Activated naive CD8-positive, alpha-beta T cell treated with anti-CD3 and anti-CD28 coated beads, Interleukin-2, amount 10 ng/mL, durations not matched to agents 7 days and 5 days (primary cell): ENCODE measurements around the gene ATP2B1. TPM values are rescaled to one million over a fixed set of nuclear protein-coding genes. Genes with fewer than 3 reads are reported as not detected.
A peak's percentile ranks its signal among the peaks of the same experiment; 100 is the strongest.
"Not testable (repeated sequence)": the region's sequence is repeated elsewhere in the genome, so short reads cannot be mapped to it uniquely, and the experiment has no call there.

Experiments
- ATAC-seq: fragments of 150-1000 bp; cut with Tn5 transposase; one replicate; pipeline ENCODE4 v1.10.0; 2021; ENCODE audit warnings: low read depth, moderate library complexity
- POLR2A ChIA-PET: fragments of 350-600 bp; sonication (Branson Sonifier 250); formaldehyde crosslinking; loops from one replicate; lab custom pipeline; 2021; ENCODE audit warnings: antibody characterized with exemption; lab: Charles Lee
- DNase-seq: peaks from one replicate; pipeline ENCODE4 v3.0.0; 2021
- H3K27ac Mint-ChIP-seq: one replicate; pipeline ENCODE4 v1.8.0; 2022; ENCODE audit warnings: mild to moderate bottlenecking, mixed read lengths
- H3K27me3 Mint-ChIP-seq: one replicate; pipeline ENCODE4 v1.8.0; 2022; ENCODE audit warnings: mild to moderate bottlenecking, moderate library complexity, mixed read lengths
- H3K36me3 Mint-ChIP-seq: one replicate; pipeline ENCODE4 v1.8.0; 2021; ENCODE audit warnings: mild to moderate bottlenecking, mixed read lengths
- H3K4me1 Mint-ChIP-seq: one replicate; pipeline ENCODE4 v1.8.0; 2021; ENCODE audit warnings: mixed read lengths
- H3K4me3 Mint-ChIP-seq: one replicate; pipeline ENCODE4 v1.8.0; 2022; ENCODE audit warnings: mild to moderate bottlenecking, moderate library complexity, mixed read lengths
- H3K9me3 Mint-ChIP-seq: one replicate; pipeline ENCODE4 v1.8.0; 2021; ENCODE audit warnings: mixed read lengths
- total RNA-seq, 2 experiments: library from RNA; stranded (reverse); gene quantifications; one replicate each; pipeline ENCODE4 v1.2.3, GENCODE V29; 2021

ATP2B1 gene
- total RNA-seq, 2 experiments from 2014 or later = 36.7 to 38.9 TPM

DNA sequence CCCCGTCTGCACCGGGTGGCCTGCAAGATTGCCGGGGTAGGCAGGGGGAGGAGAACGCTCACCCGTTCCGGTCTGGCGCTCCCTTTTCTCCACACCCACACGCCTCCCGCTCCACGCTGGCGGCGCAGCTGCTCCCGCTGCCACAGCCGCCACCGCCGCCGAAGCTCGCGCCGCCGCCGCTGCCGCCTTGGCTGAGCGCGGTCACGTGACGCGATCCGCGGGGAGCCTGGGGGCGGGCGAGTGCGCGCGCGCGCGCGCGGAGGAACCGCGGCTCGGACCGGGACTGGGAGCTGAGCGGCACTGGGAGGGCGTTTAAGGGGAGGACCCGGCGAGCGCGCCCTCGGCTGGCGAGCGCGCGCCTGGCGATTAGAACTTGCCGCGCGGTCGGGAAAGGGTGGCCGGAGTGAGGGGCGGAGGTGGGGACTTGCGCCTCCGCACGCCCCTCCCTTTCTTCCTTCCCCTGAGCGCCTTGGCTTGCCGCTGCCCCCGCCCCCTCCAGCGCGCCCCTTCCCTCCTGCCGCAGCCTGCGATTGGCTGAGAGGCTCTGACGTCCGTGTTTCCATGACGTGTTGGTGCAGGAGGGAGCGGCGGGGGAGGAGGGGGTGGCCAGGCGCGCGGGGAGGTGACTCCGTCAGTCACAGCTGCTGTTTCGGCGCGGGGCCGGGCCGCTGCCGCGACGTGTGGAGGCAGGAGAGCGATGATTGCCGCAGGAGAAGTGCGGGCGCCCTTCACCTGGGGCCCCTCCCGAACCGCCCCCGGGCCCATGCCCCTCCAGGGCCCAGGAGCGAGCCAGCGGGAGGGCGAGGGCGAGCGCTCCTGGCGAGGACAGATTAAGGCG is 738 bp upstream of the ATP2B1 start:
- Mint-ChIP-seq H3K4me1 (peaks cover 21% of the 10 kb centered on the region), H3K36me3 (peaks cover 1% of the 10 kb centered on the region), H3K4me3 (peak overlapping the region; percentile 83), H3K9me3 (no peaks in the 10 kb centered on the region), H3K27ac (peak overlapping the region; percentile 83), H3K27me3 (peaks cover 13% of the 10 kb centered on the region)
- DNase-seq = peak; percentile 97
- POLR2A ChIA-PET = interaction anchor here (0.6 to 2.7 kb wide), 23 partner anchors 9 to 670 kb away, joined by 3 to 28 read pairs (median 4); partner anchors contain the start of genes DUSP6 and POC1B
- ATAC-seq = peak; percentile 80

DNA sequence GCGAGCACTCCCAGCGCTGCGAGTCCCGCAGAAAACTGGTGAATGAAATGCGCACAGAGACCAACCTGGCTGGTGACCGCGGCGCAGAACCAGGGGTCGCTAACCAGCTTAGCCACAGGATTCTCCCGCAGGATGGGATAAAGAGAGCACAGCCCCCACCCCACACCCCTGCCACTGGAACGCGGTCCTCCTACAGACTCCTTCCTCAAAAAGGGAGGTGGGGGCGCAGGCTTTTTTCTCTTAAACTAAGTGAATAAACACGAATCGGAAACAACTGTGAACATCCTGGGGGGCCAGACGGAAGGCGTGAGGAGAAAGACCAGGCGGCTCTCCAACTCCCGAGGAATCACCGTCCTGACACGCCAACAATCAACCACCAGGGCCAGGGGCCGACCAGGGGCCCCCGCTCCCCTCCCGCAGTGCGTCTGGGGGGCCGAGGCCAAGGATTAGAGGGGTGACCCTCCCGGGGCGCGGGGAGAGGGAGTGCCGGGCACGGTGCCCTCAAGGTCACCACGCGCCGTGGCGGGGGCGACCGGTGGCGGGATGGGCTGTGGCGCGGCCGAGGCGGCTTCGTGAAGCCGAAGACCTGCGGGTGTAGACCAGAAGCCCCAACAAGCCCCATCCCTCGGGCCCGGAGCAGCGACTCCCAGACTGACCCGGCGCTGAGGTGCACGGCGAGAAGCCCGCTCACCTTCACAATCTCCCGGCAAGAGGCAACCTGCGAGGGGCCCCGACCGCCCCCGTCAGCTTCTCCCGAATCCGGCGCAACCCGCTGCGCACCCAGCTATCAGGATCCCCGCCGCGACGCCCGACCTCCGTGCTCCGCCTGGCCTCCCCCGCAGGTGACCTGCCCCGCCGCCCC is 704 bp downstream of the ATP2B1 start:
- DNase-seq = peak; percentile 70
- Mint-ChIP-seq H3K36me3 (peaks cover 3% of the 10 kb centered on the region), H3K4me3 (peak overlapping the region; percentile 95), H3K27me3 (peaks cover 13% of the 10 kb centered on the region), H3K4me1 (peaks cover 23% of the 10 kb centered on the region), H3K9me3 (no peaks in the 10 kb centered on the region), H3K27ac (peak overlapping the region; percentile 95)
- ATAC-seq = no peak
- POLR2A ChIA-PET = interaction anchor here (0.6 to 2.7 kb wide), 10 partner anchors 26 to 669 kb away, joined by 3 to 28 read pairs (median 5); partner anchors contain the start of genes DUSP6 and POC1B

DNA sequence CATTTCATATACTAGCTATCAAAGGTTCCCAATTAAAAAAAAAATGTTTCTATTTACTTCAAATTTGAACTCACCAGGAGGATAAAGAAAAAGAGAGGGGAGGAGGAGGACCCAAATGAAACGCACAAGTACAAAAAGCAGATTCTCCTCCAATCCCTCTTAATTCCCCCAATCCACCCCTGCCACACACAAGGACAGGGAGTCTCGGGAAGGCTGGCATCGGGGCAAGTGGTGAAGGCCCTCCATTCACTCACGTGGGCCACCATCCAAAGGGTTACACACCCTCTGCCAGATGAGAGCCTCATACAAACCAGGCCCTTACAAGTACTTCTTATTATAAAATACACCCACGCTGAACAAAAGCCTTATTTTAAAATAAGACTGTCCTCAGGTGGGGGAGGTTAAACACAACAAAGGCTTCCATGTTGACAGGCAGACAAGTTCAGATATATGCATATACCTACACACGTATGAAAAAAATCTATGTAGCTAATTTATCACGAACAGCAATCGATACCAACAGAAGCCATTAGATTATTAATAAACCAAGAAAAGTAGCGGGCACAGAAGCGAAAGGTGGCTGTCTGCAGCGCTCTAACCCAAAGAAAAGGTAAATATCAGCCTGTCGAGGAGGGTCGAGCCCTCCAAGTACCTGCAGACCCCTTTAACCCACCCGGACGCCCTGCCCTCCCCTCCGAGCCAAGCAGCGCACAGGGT is 1.5 kb downstream of the ATP2B1 start:
- POLR2A ChIA-PET = no interaction called here
- ATAC-seq (no peak), DNase-seq (no peak)
- Mint-ChIP-seq H3K36me3 (peaks cover 3% of the 10 kb centered on the region), H3K27me3 (peaks cover 9% of the 10 kb centered on the region), H3K4me3 (peak overlapping the region; percentile 95), H3K27ac (peak overlapping the region; percentile 95), H3K4me1 (peaks cover 23% of the 10 kb centered on the region), H3K9me3 (no peaks in the 10 kb centered on the region)

DNA sequence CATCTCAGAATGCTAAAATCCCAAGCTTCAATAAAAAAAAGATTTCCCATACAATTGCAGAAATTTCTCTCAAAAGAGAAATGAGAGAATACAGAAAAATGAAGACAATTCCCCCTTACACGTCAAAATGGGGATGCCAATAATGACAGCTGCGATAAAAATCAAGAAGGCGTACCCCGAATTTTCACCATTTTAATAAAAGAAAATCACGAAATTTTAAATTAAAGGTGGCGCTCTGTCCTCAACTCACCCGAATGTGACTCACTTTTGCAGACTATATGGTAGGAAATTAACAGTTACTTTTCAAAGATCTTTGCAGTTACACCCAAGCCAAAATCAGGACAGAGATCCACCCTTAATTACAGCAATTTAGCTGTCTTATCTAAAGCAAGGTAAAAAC is 2.1 kb downstream of the ATP2B1 start:
- ATAC-seq = no peak
- Mint-ChIP-seq H3K4me1 (peaks cover 23% of the 10 kb centered on the region), H3K27ac (peak overlapping the region; percentile 11), H3K9me3 (no peaks in the 10 kb centered on the region), H3K4me3 (peak overlapping the region; percentile 95), H3K27me3 (peaks cover 4% of the 10 kb centered on the region), H3K36me3 (peaks cover 3% of the 10 kb centered on the region)
- POLR2A ChIA-PET = no interaction called here
- no peak for DNase-seq

DNA sequence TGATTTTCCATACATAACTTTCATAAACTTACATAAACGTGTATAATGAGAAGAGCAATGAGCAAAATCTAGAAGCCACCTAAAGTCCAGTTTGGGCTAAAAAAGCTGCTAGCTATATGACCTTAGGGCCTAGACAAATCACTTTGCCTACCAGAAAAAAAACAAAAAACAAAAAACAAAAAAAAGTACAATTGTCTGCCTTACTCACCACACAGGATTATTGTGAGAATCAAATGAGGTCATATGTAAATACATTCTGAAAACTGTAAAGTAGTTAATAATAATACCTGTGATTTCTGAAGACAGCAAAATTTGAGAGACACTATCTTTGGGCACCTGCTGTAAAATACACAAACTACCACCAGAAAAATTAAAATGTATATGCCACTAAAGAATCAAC is 4.2 kb downstream of the ATP2B1 start:
- H3K4me1 Mint-ChIP-seq = peaks cover 20% of the 10 kb centered on the region
- ATAC-seq (no peak), DNase-seq (no peak)
- H3K27ac Mint-ChIP-seq = no peak overlapping the region
- no peaks in the 10 kb centered on the region for H3K27me3 Mint-ChIP-seq
- no peaks in the 10 kb centered on the region for H3K9me3 Mint-ChIP-seq
- POLR2A ChIA-PET = no interaction called here
- no peak overlapping the region for H3K4me3 Mint-ChIP-seq
- peaks cover 3% of the 10 kb centered on the region for H3K36me3 Mint-ChIP-seq

DNA sequence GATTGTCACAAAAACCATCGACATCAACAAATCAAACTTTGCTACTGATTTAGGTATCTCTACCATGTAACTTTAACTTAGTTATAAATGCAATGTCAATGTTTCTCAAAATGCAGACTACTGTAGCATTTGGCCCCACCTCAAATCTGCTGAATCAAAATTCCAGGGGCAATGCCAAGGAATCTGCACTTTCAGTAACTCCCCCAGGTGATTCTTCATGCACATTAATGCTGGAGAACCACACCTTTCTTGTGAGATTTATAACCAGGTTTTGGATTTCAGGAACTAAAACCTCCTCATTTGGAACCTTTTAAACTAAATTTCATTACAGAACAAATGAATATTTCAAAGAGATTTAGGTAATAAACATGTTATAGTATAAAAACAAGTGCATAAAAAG is 4.9 kb downstream of the ATP2B1 start:
- no peak for ATAC-seq
- Mint-ChIP-seq H3K9me3 (no peaks in the 10 kb centered on the region), H3K36me3 (peaks cover 3% of the 10 kb centered on the region), H3K4me3 (no peak overlapping the region), H3K27me3 (no peaks in the 10 kb centered on the region), H3K4me1 (peaks cover 20% of the 10 kb centered on the region), H3K27ac (no peak overlapping the region)
- POLR2A ChIA-PET = no interaction called here
- no peak for DNase-seq

DNA sequence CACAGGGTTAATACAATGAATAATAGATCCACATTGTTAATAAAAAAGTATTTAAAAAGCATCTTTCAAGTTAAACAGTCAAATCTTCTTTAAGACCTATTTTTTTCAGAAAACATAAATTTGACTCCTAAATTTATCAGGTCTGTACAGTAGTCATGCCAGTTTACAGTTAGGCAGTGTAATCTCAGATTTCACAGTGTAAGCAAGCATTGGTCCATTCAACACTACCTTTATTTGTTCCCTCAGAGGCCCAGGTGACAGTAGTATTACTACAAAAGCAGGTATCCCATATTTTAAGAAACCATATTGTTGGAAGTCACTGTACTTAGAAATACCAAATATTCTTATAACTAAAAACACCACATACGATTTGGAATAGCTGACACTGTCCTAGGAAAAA is 6.1 kb downstream of the ATP2B1 start:
- peaks cover 1% of the 10 kb centered on the region for H3K36me3 Mint-ChIP-seq
- no peak overlapping the region for H3K27ac Mint-ChIP-seq
- H3K4me1 Mint-ChIP-seq = peaks cover 20% of the 10 kb centered on the region
- no peak for ATAC-seq
- no peak for DNase-seq
- no peaks in the 10 kb centered on the region for H3K27me3 Mint-ChIP-seq
- POLR2A ChIA-PET = no interaction called here
- no peak overlapping the region for H3K4me3 Mint-ChIP-seq
- no peaks in the 10 kb centered on the region for H3K9me3 Mint-ChIP-seq

DNA sequence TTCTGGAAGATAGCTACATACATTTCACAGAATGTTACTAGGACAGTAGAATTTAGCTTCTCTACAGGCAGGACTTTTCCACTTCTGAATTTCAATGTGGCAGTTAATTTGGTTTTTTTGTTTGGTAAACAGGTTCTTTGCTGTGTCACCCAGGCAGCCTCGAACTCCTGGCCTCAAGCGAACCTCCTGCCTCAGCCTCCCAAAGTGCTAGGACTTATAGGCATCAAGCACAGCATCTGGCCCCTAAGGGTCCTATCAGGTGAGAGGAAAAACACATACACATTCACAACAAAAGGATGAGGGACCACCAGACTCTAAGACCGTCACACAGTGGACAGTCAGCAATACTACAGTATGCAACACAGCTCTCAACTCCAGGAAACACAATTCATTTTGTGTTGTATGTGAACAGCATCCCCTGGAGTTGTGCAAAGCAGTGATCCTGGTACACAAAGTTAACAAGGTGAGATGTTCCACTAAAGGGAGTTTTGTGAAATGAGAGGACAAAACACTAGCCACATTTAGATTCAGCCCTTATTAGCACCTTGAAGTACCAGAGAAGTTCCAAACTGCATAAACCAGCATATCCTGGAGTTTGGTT is 6.9 kb downstream of the ATP2B1 start:
- Mint-ChIP-seq H3K9me3 (no peaks in the 10 kb centered on the region), H3K4me3 (no peak overlapping the region), H3K36me3 (peaks cover 1% of the 10 kb centered on the region), H3K27ac (no peak overlapping the region), H3K27me3 (no peaks in the 10 kb centered on the region), H3K4me1 (peaks cover 20% of the 10 kb centered on the region)
- DNase-seq (no peak), ATAC-seq (no peak)
- POLR2A ChIA-PET = no interaction called here

DNA sequence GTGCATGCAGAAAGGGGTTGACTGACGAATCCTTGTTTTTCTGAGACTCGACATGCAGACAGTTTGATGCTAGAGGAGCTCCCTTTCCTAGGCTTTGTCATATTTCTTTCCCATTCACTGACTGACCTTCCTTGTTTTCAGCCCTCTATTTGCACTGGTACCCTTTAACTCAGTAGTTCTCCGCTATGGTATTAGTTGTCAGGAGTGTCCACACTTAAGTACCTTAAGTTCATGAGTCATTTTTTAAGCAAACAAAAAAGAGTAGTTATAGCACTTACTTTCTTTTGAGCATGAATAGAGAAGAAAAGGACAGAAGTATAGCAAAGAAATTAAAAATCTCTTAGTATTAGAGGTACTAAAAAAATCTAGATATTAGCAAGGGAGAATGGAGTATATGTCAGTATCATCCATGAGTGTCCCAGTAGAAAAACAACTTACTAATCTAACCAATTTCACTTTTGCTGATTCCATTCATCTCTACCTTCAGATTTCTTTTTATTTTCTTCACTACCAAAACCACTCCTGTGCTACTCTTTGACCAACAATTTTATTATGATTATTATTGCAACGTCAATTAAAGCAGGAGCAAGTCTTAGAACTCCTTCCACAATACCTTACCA is 8.3 kb downstream of the ATP2B1 start:
- ATAC-seq = no peak
- Mint-ChIP-seq H3K27me3 (no peaks in the 10 kb centered on the region), H3K4me3 (no peak overlapping the region), H3K36me3 (peaks cover 1% of the 10 kb centered on the region), H3K4me1 (peaks cover 16% of the 10 kb centered on the region), H3K9me3 (no peaks in the 10 kb centered on the region), H3K27ac (no peak overlapping the region)
- DNase-seq = no peak
- POLR2A ChIA-PET = interaction anchor here (1.1 kb wide), 1 partner anchor 9 kb away, joined by 3 read pairs; the partner anchor contains the start of gene ATP2B1

DNA sequence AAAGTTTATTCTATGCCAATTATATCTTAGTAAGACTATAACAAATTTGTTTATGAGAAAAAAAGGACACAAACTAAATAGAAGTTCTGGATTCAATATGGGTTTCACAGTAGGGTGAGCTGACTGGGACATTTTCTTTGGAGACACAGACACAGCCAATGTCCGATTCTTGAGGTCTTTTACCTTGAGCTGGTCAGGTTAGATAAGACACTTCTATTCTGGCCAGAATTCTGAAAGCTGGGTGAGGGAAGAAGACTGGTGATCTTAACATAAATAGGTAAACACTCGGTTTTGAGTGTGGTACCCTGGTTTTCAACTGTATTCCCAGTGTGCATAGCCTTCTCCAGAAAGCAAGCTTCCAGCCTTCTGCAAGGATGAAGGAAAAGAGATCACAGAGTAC is 10.0 kb downstream of the ATP2B1 start:
- DNase-seq = no peak
- H3K27me3 Mint-ChIP-seq = no peaks in the 10 kb centered on the region
- POLR2A ChIA-PET = interaction anchor here (1.1 kb wide), 1 partner anchor 11 kb away, joined by 3 read pairs; the partner anchor contains the start of gene ATP2B1
- H3K9me3 Mint-ChIP-seq = no peaks in the 10 kb centered on the region
- H3K36me3 Mint-ChIP-seq = no peaks in the 10 kb centered on the region
- no peak for ATAC-seq
- H3K4me1 Mint-ChIP-seq = peaks cover 12% of the 10 kb centered on the region
- H3K27ac Mint-ChIP-seq = no peak overlapping the region
- H3K4me3 Mint-ChIP-seq = no peak overlapping the region

DNA sequence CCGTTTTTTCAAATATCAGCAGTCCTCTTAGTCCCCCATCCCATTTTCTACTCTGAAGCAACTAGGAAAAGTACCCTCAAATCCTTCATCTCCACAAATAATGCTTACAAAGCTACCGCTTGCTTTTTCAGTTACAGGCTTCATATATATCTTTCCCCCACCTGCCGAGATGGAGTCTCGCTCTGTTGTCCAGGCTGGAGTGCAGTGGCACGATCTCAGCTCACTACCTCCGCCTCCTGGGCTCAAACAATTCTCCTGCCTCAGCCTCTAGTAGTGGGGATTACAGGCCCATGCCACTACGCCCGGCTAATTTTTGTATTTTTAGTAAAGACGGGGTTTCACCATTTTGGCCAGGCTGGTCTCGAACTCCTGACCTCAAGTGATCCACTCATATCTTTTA is 10.9 kb downstream of the ATP2B1 start:
- H3K36me3 Mint-ChIP-seq, ATAC-seq, POLR2A ChIA-PET, H3K9me3 Mint-ChIP-seq, DNase-seq, H3K27ac Mint-ChIP-seq, H3K27me3 Mint-ChIP-seq, H3K4me3 Mint-ChIP-seq: not testable (repeated sequence)
- H3K4me1 Mint-ChIP-seq = peaks cover 13% of the 10 kb centered on the region

DNA sequence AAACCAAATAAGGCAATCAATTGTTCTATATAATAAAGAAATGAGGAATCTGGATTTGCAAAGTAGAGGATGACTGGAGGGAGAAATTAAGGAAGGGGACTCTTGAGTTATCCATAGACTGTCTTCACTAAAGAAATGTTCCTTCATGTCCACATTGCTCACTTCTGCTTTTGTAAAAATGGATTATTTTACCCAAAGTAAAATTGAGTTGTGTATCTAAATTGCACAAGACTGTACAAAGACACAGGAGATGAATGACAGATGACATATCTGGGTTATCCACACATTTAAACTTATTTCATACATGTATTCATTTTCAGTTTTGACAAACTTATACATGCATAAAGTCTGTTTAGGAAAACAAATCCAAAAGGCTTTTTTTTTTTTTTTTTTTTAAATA is 11.3 kb downstream of the ATP2B1 start:
- peaks cover 13% of the 10 kb centered on the region for H3K4me1 Mint-ChIP-seq
- ATAC-seq (no peak), DNase-seq (no peak)
- no peaks in the 10 kb centered on the region for H3K36me3 Mint-ChIP-seq
- POLR2A ChIA-PET = no interaction called here
- no peak overlapping the region for H3K27ac Mint-ChIP-seq
- H3K9me3 Mint-ChIP-seq = no peaks in the 10 kb centered on the region
- no peaks in the 10 kb centered on the region for H3K27me3 Mint-ChIP-seq
- H3K4me3 Mint-ChIP-seq = no peak overlapping the region
